GM18505 (cell line): ENCODE results near the gene JHY.

ENCODE experiments used
- ATAC-seq: cut with Tn5 transposase; IDR thresholded peaks from one replicate; pipeline ENCODE4 v1.9.1; 2021; ENCODE audit not compliant: unreplicated experiment
- POLR2A ChIP-seq: IDR thresholded peaks from 4 replicates; pipeline ENCODE4 v1.6.1; 2011; ENCODE audit warnings: borderline replicate concordance; ENCODE audit not compliant: insufficient read depth, insufficient read length; ENCODE audit errors: extremely low read depth

JHY gene

GRCh38 chr11:122938557-122938956 lies 56.0 kb downstream of the JHY start:
- ATAC-seq = no peak
- TF ChIP-seq POLR2A = no peak

GRCh38 chr11:122951211-122951610 lies 68.7 kb downstream of the JHY start:
- ATAC-seq = no peak

GRCh38 chr11:122954455-122954854 lies 71.9 kb downstream of the JHY start:
- no peak for ATAC-seq
- no peak for TF ChIP-seq POLR2A

More at GRCh38 chr11:122951211-122951610, 68.7 kb downstream of the JHY start:
- no peak for TF ChIP-seq POLR2A

- no peak for ATAC-seq
- TF ChIP-seq POLR2A = no peak
Measured at GRCh38 chr11:122963961-122964360, 81.4 kb downstream of the JHY start.

GRCh38 chr11:122976061-122976733 lies 93.6 kb downstream of the JHY start:
- no peak for ATAC-seq
- no peak for TF ChIP-seq POLR2A

- TF ChIP-seq POLR2A = no peak
- ATAC-seq = no peak
Measured at GRCh38 chr11:122976734-122977469, 94.3 kb downstream of the JHY start.

- no peak for TF ChIP-seq POLR2A
- no peak for ATAC-seq
Measured at GRCh38 chr11:122977470-122978298, 95.1 kb downstream of the JHY start.

- no peak for TF ChIP-seq POLR2A
- ATAC-seq = no peak
Measured at GRCh38 chr11:122978299-122978620, 95.7 kb downstream of the JHY start.

GRCh38 chr11:122979103-122979814 lies 96.7 kb downstream of the JHY start:
- TF ChIP-seq POLR2A = no peak
- ATAC-seq = no peak

- no peak for ATAC-seq
- TF ChIP-seq POLR2A = no peak
Measured at GRCh38 chr11:122979815-122980595, 97.4 kb downstream of the JHY start.

- TF ChIP-seq POLR2A = no peak
Measured at GRCh38 chr11:122981388-122982264, 99.1 kb downstream of the JHY start, which contains the start of gene BSX. BSX (minus strand) TSS chr11:122981834; CDS start chr11:122981671, 163 bp downstream.

GRCh38 chr11:122983438-122984185 lies 101.1 kb downstream of the JHY start:
- no peak for TF ChIP-seq POLR2A
- ATAC-seq = no peak

More at GRCh38 chr11:122981388-122982264, 99.1 kb downstream of the JHY start, which contains the start of gene BSX:
- ATAC-seq = no peak
